Activated CD8-positive, alpha-beta T cell treated with anti-CD3 and anti-CD28 coated beads, Interleukin-2, amount 10 ng/mL, durations not matched to agents 7 days and 5 days (primary cell): ENCODE measurements around the gene RAB29. TPM values are rescaled to one million over a fixed set of nuclear protein-coding genes. Genes with fewer than 3 reads are reported as not detected.

Experiments used
- ATAC-seq: fragments of 150-1000 bp; cut with Tn5 transposase; one replicate; pipeline ENCODE4 v1.10.0; 2021; ENCODE audit warnings: moderate library complexity
- CTCF ChIA-PET: fragments of 350-600 bp; sonication (Branson Sonifier 250); formaldehyde crosslinking; loops from one replicate; lab custom pipeline; 2021; ENCODE audit warnings: antibody characterized with exemption; lab: Charles Lee
- POLR2A ChIA-PET: fragments of 350-600 bp; sonication (Branson Sonifier 250); formaldehyde crosslinking; loops from one replicate; lab custom pipeline; 2021; ENCODE audit warnings: antibody characterized with exemption; lab: Charles Lee
- DNase-seq: peaks from one replicate; pipeline ENCODE4 v3.0.0-alpha.2; 2020
- H3K27ac Mint-ChIP-seq: one replicate; pipeline ENCODE4 v1.8.0; 2021; ENCODE audit warnings: mild to moderate bottlenecking, mixed read lengths
- H3K27me3 Mint-ChIP-seq: one replicate; pipeline ENCODE4 v1.8.0; 2021; ENCODE audit warnings: low read depth, mixed read lengths
- H3K36me3 Mint-ChIP-seq: one replicate; pipeline ENCODE4 v1.8.0; 2021; ENCODE audit warnings: low read depth, mixed read lengths
- H3K4me1 Mint-ChIP-seq: one replicate; pipeline ENCODE4 v1.8.0; 2021; ENCODE audit warnings: low read depth, mixed read lengths
- H3K4me3 Mint-ChIP-seq: one replicate; pipeline ENCODE4 v1.8.0; 2021; ENCODE audit warnings: mild to moderate bottlenecking, mixed read lengths
- H3K9me3 Mint-ChIP-seq: one replicate; pipeline ENCODE4 v1.8.0; 2022; ENCODE audit warnings: mixed read lengths; ENCODE audit not compliant: insufficient read depth
- total RNA-seq, 2 experiments: library from RNA; stranded (reverse); gene quantifications; one replicate each; pipeline ENCODE4 v1.2.3, GENCODE V29; 2021

RAB29 gene
- total RNA-seq, 2 experiments from 2014 or later, result 42.5 to 42.7 TPM

DNA sequence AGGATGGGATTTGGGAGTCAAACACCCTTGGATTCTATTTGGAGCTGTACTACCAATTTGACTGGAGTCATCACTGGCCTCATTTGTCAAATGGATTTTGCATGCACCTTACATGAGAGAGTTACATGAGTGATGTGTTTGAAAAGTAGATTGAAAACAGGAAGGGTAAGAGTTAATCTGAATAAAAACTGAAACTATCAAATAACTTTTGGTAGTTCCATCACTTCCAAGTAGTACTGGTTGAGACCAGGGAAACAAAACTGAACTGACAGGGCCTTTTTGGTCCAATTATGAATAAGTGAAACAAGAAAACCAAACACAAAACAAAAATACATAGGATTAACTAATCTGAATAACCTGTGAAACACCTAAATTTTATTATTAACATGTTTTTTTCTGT lies 55.5 kb downstream of the RAB29 start:
- no peak for ATAC-seq
- Mint-ChIP-seq H3K9me3 (no peaks in the 10 kb centered on the region), H3K36me3 (peaks cover 76% of the 10 kb centered on the region), H3K27ac (no peak overlapping the region), H3K27me3 (no peaks in the 10 kb centered on the region), H3K4me1 (peaks cover 8% of the 10 kb centered on the region), H3K4me3 (no peak overlapping the region)
- DNase-seq, result no peak
- POLR2A ChIA-PET, result no interaction called here
- CTCF ChIA-PET, result interaction anchor here (2.1 to 3.1 kb wide), 2 partner anchors 9 to 61 kb away, joined by 10 to 20 read pairs; no protein-coding TSS in a partner anchor

GRCh38 chr1:205719015-205719414 lies 56.3 kb downstream of the RAB29 start:
- CTCF ChIA-PET, result no interaction called here
- Mint-ChIP-seq H3K27me3 (no peaks in the 10 kb centered on the region), H3K27ac (no peak overlapping the region), H3K9me3 (no peaks in the 10 kb centered on the region), H3K4me3 (no peak overlapping the region), H3K4me1 (peaks cover 8% of the 10 kb centered on the region), H3K36me3 (peaks cover 73% of the 10 kb centered on the region)
- DNase-seq (no peak), ATAC-seq (no peak)
- POLR2A ChIA-PET, result no interaction called here

Other genes with a start within 250 kb of the RAB29 start
- 10 to 100 TPM; 95.2 to 97.5 TPM for gene ELK4, start 143.5 kb downstream of the RAB29 start, total RNA-seq
- under 1 TPM; 0.18 to 0.21 TPM for gene SLC45A3, start 95.0 kb downstream of the RAB29 start, total RNA-seq
- 100 to 1,000 TPM; 236 to 237 TPM for gene NUCKS1, start 25.3 kb downstream of the RAB29 start, total RNA-seq
- 10 to 100 TPM in 1 of 2 experiments, 1 to 10 TPM in 1; 8.9 to 10.1 TPM for gene SLC41A1, start 37.7 kb upstream of the RAB29 start, total RNA-seq
- under 1 TPM; 0.16 to 0.55 TPM for gene PM20D1, start 74.7 kb upstream of the RAB29 start, total RNA-seq
- not detected for gene SLC26A9, start 168.0 kb upstream of the RAB29 start, total RNA-seq
- gene RAB7B, start 227.9 kb upstream of the RAB29 start, total RNA-seq, result not detected
- gene CTSE, start 248.4 kb upstream of the RAB29 start, total RNA-seq, result not detected